HG03064 (cell line): ENCODE data around the gene POLG.
"Not testable (repeated sequence)": the region's sequence is repeated elsewhere in the genome, so short reads cannot be mapped to it uniquely, and the experiment has no call there.

Experiments
- ATAC-seq: cut with Tn5 transposase; IDR thresholded peaks from one replicate; pipeline ENCODE4 v1.9.1; 2021; ENCODE audit warnings: low read depth; ENCODE audit not compliant: unreplicated experiment

Gene POLG

GRCh38 chr15:89301304-89302089 is 33.1 kb downstream of the POLG start:
- no peak for ATAC-seq

- ATAC-seq = no peak
Measured at GRCh38 chr15:89299896-89300295, 34.7 kb downstream of the POLG start.

GRCh38 chr15:89293012-89293411 is 41.6 kb downstream of the POLG start:
- ATAC-seq = no peak

GRCh38 chr15:89291934-89292438 is 42.6 kb downstream of the POLG start:
- no peak for ATAC-seq

GRCh38 chr15:89283201-89283600 is 51.4 kb downstream of the POLG start:
- ATAC-seq = no peak

- ATAC-seq = no peak
Measured at GRCh38 chr15:89282631-89283030, 52.0 kb downstream of the POLG start.

- no peak for ATAC-seq
Measured at GRCh38 chr15:89278307-89278706, 56.3 kb downstream of the POLG start.

- not testable (repeated sequence) for ATAC-seq
Measured at GRCh38 chr15:89277281-89277680, 57.3 kb downstream of the POLG start.
